B cell (primary cell): ENCODE results near the gene COG2. TPM values are rescaled to one million over a fixed set of nuclear protein-coding genes. Genes with fewer than 3 reads are reported as not detected.

Source experiments
- ATAC-seq: fragments of 200-7000 bp; cut with Tn5 transposase; one replicate; pipeline ENCODE4 v1.10.0; 2021; ENCODE audit warnings: low read depth, mild to moderate bottlenecking, moderate number of reproducible peaks, moderate library complexity
- CTCF ChIA-PET: fragments of 350-600 bp; sonication (Branson Sonifier 250); formaldehyde crosslinking; loops from one replicate; lab custom pipeline; 2021; ENCODE audit warnings: antibody characterized with exemption, inconsistent platforms; lab: Charles Lee
- POLR2A ChIA-PET: fragments of 350-600 bp; sonication (Branson Sonifier 250); formaldehyde crosslinking; loops from one replicate; lab custom pipeline; 2021; ENCODE audit warnings: antibody characterized with exemption; lab: Charles Lee
- DNase-seq: peaks from one replicate; pipeline ENCODE4 v3.0.0; 2013
- H2AFZ ChIP-seq: 2 replicates; pipeline ENCODE4 v1.6.1; 2012; ENCODE audit warnings: mild to moderate bottlenecking, low read depth, low read length; ENCODE audit not compliant: insufficient read depth, poor library complexity, severe bottlenecking
- H3K27ac ChIP-seq, 2 donors: 1 replicate in 1 of 2; 2 replicates in 1 of 2; pipeline ENCODE4 v1.5.1; 2012 to 2013; ENCODE audit warnings: low read length in 2 of 2, mild to moderate bottlenecking in 2 of 2, moderate library complexity in 1 of 2
- H3K27me3 ChIP-seq, 4 experiments: fragments of 200-600 bp in 1 of 4; sonication (generic) in 1 of 4; replicated peaks in 1 of 4; 1 replicate in 2 of 4; 2 replicates in 2 of 4; pipeline versions ENCODE4 v1.6.1 to v1.7.0; 2013 to 2016; ENCODE audit warnings: low read length in 3 of 4, mild to moderate bottlenecking in 2 of 4, mixed read lengths in 1 of 4, moderate library complexity in 1 of 4; ENCODE audit not compliant: insufficient read depth in 4 of 4, control insufficient read depth in 3 of 4; ENCODE audit errors: control extremely low read depth in 1 of 4
- H3K36me3 ChIP-seq, 2 experiments: replicated peaks in 1 of 2; 1 replicate in 1 of 2; 2 replicates in 1 of 2; pipeline versions ENCODE4 v1.6.1 to v1.7.1; 2013; ENCODE audit warnings: low read length in 1 of 2; ENCODE audit not compliant: insufficient read depth in 2 of 2, control insufficient read depth in 1 of 2; ENCODE audit errors: control extremely low read depth in 1 of 2, extremely low read depth in 1 of 2
- H3K4me1 ChIP-seq, 2 donors: fragments of 200-600 bp in 1 of 2; sonication (generic) in 1 of 2; 1 replicate in 1 of 2; 2 replicates in 1 of 2; pipeline versions ENCODE4 v1.5.1 to v1.6.1; 2013 to 2017; ENCODE audit warnings: low read length in 2 of 2; ENCODE audit not compliant: control insufficient read depth in 2 of 2, insufficient read depth in 2 of 2
- H3K4me2 ChIP-seq: replicated peaks from 2 replicates; pipeline ENCODE3; 2012; ENCODE audit warnings: mild to moderate bottlenecking, low read depth, low read length; ENCODE audit not compliant: poor library complexity, severe bottlenecking
- H3K4me3 ChIP-seq, 5 experiments: fragments of 200-600 bp in 1 of 5; sonication (generic) in 1 of 5; 1 replicate in 3 of 5; 2 replicates in 2 of 5; pipeline versions ENCODE4 v1.5.1 to v1.7.0; 2011 to 2016; ENCODE audit warnings: low read length in 4 of 5, mild to moderate bottlenecking in 4 of 5, low read depth in 2 of 5, control low read depth in 1 of 5, moderate library complexity in 1 of 5; ENCODE audit not compliant: insufficient read depth in 1 of 5; ENCODE audit errors: control extremely low read depth in 1 of 5, extremely low read depth in 1 of 5
- H3K79me2 ChIP-seq: fragments of 200-600 bp; sonication (generic); one replicate; pipeline ENCODE4 v1.6.0; 2016; ENCODE audit warnings: low read length; ENCODE audit not compliant: control insufficient read depth, insufficient read depth
- H3K9ac ChIP-seq: fragments of 200-600 bp; sonication (generic); 2 replicates; pipeline ENCODE4 v1.6.1; 2017; ENCODE audit warnings: mild to moderate bottlenecking, low read length, moderate library complexity
- H3K9me3 ChIP-seq, 3 donors: one replicate each; pipeline versions ENCODE4 v1.6.1 to v1.7.1; 2013; ENCODE audit warnings: low read length in 2 of 3; ENCODE audit not compliant: control insufficient read depth in 2 of 3, insufficient read depth in 1 of 3; ENCODE audit errors: control extremely low read depth in 1 of 3
- H4K20me1 ChIP-seq: 2 replicates; pipeline ENCODE4 v1.6.0; 2012; ENCODE audit warnings: mild to moderate bottlenecking, low read length; ENCODE audit not compliant: insufficient read depth, control insufficient read depth, poor library complexity, severe bottlenecking
- H3K27ac Mint-ChIP-seq: one replicate; pipeline ENCODE4 v1.8.0; 2021; ENCODE audit warnings: mixed read lengths
- H3K27me3 Mint-ChIP-seq: one replicate; pipeline ENCODE4 v1.8.0; 2021; ENCODE audit warnings: mixed read lengths
- H3K4me1 Mint-ChIP-seq: one replicate; pipeline ENCODE4 v1.8.0; 2021; ENCODE audit warnings: mixed read lengths
- H3K4me3 Mint-ChIP-seq: one replicate; pipeline ENCODE4 v1.8.0; 2021; ENCODE audit warnings: mixed read lengths
- H3K9me3 Mint-ChIP-seq: one replicate; pipeline ENCODE4 v1.8.0; 2022; ENCODE audit warnings: mixed read lengths; ENCODE audit not compliant: insufficient read depth
- CTCF ChIP-seq: fragments of 200-600 bp; IDR thresholded peaks from one replicate; pipeline ENCODE4 v1.8.0; 2022; ENCODE audit warnings: antibody characterized with exemption, mild to moderate bottlenecking
- EZH2 ChIP-seq: IDR thresholded peaks from 2 replicates; pipeline ENCODE4 v1.6.1; 2012; ENCODE audit warnings: borderline replicate concordance, low read depth, mild to moderate bottlenecking, moderate library complexity, low read length; ENCODE audit not compliant: insufficient read depth, poor library complexity, severe bottlenecking
- WGBS: methylation state at CpG from one replicate; pipeline ENCODE4 v1.1.5; 2013; ENCODE audit warnings: missing lambda C conversion rate; ENCODE audit not compliant: insufficient coverage; 5-methylcytosine and 5-hydroxymethylcytosine counted together
- intact Hi-C: fragments of 100-400 bp; cut with micrococcal nuclease; formaldehyde crosslinking; loops from one replicate; pipeline ENCODE4 v1.10.0; 2022
- polyA plus RNA-seq: library from polyadenylated mRNA; depleted of rRNA; stranded (reverse); fragments of >200 nt; gene quantifications from 2 replicates; pipeline ENCODE4 v1.2.3, GENCODE V29; 2012
- total RNA-seq, 2 donors: library from RNA; stranded (reverse); fragments of 120-200 nt in 1 of 2; gene quantifications; 1 replicate in 1 of 2; 2 replicates in 1 of 2; pipeline versions ENCODE4 v1.2.3 to v1.2.4, GENCODE V29; 2013 to 2022

Gene COG2
- total and polyA plus RNA-seq, 2 donors (not counting 1 experiment from before 2014, with no cell fraction given), result 17.0 to 42.5 TPM

DNA sequence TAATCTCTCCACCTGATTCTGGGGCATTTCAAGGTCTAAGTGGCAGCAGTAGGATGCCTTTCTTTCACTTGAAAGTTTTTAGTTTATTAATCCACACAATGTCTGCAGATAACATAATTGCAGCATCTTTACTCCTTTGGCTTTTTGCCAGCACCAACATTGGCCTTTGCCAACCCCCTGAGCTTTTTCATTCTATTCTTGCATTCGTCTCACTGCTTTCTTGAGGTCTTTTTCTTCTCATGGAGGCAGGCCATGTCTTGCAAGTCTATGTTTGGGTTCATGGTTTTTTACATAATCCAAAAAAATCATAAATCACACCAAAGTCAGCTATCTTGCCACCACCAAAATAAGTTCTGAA is 30.4 kb upstream of the COG2 start:
- intact Hi-C loops, result no loop called here
- Histone ChIP-seq H3K79me2 (no peaks in the 10 kb centered on the region), H4K20me1 (no peaks in the 10 kb centered on the region), H3K9ac (no peak overlapping the region), H3K36me3 (no peaks in the 10 kb centered on the region), H3K4me1 (no peaks in the 10 kb centered on the region), H3K27ac (no peak overlapping the region), H3K4me3 (no peak overlapping the region), H2AFZ (no peak overlapping the region), H3K27me3 (peaks cover 0 to 18% (median 13%) of the 10 kb centered on the region in 4 experiments), H3K4me2 (no peak overlapping the region), H3K9me3 (peaks cover 0 to 1% (median 0%) of the 10 kb centered on the region in 3 donors)
- no peaks in the 10 kb centered on the region for H3K4me1 Mint-ChIP-seq
- H3K27me3 Mint-ChIP-seq, result peaks cover 25% of the 10 kb centered on the region
- no peak overlapping the region for H3K27ac Mint-ChIP-seq
- no peaks in the 10 kb centered on the region for H3K9me3 Mint-ChIP-seq
- DNase-seq (no peak), ATAC-seq (no peak)
- no peak for TF ChIP-seq CTCF
- no peak for TF ChIP-seq EZH2
- H3K4me3 Mint-ChIP-seq, result no peak overlapping the region
- WGBS, result no CpG with 5 or more reads among the region's 1 CpG
- POLR2A ChIA-PET, result no interaction called here
- CTCF ChIA-PET, result no interaction called here

DNA sequence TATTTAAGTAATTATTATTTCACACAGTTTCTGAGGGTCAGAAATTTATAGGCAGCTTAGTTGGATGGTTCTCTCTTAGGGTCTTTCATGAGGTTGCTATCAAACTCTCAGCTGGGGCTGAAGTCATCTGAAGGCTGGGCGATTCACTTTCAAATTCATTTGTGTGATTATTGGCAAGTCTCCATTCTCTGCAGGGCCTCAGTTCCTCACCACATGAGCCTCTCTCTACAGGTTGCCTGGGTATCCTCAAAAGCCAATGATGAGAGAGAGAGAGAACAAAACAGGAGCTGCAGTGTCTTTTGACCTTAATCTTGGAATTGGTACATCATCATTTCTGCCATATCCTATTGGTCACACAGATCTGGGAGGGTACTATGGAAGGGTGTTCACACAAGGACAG is 29.6 kb upstream of the COG2 start:
- H3K4me1 ChIP-seq, result no peaks in the 10 kb centered on the region
- ATAC-seq, result no peak
- no peaks in the 10 kb centered on the region for H4K20me1 ChIP-seq
- H3K27ac Mint-ChIP-seq, result no peak overlapping the region
- intact Hi-C loops, result no loop called here
- 100% methylated on average over 1 of the region's 1 CpG for WGBS
- H3K27me3 Mint-ChIP-seq, result peaks cover 28% of the 10 kb centered on the region
- DNase-seq, result no peak
- no peak overlapping the region for H3K27ac ChIP-seq
- H3K9me3 ChIP-seq, result peaks cover 0 to 1% (median 0%) of the 10 kb centered on the region in 3 donors
- H3K79me2 ChIP-seq, result no peaks in the 10 kb centered on the region
- POLR2A ChIA-PET, result no interaction called here
- H3K9ac ChIP-seq, result no peak overlapping the region
- no peak overlapping the region for H3K4me2 ChIP-seq
- H3K4me1 Mint-ChIP-seq, result no peaks in the 10 kb centered on the region
- CTCF ChIA-PET, result no interaction called here
- TF ChIP-seq EZH2 (no peak), CTCF (no peak)
- peaks cover 0 to 20% (median 14%) of the 10 kb centered on the region in 4 experiments for H3K27me3 ChIP-seq
- H3K4me3 Mint-ChIP-seq, result no peak overlapping the region
- no peak overlapping the region for H3K4me3 ChIP-seq
- no peaks in the 10 kb centered on the region for H3K9me3 Mint-ChIP-seq
- H2AFZ ChIP-seq, result no peak overlapping the region
- no peaks in the 10 kb centered on the region for H3K36me3 ChIP-seq
